Lower lobe of right lung (tissue), 2 donors: ENCODE measurements around the gene PVALB. TPM values are rescaled to one million over a fixed set of nuclear protein-coding genes. Genes with fewer than 3 reads are reported as not detected.

ENCODE experiments used
- ATAC-seq, 2 donors: fragments of 200-7000 bp; cut with Tn5 transposase; one replicate each; pipeline ENCODE4 v1.9.1; 2020 to 2022; ENCODE audit warnings: mild to moderate bottlenecking in 2 of 2, moderate library complexity in 2 of 2
- DNase-seq: peaks from one replicate; pipeline ENCODE4 v3.0.0-alpha.2; 2020
- H3K27ac ChIP-seq: fragments of 200-600 bp; one replicate; pipeline ENCODE4 v1.8.0; 2022
- H3K27me3 ChIP-seq: fragments of 200-600 bp; one replicate; pipeline ENCODE4 v1.8.0; 2022; ENCODE audit warnings: low read depth
- H3K36me3 ChIP-seq: fragments of 200-600 bp; one replicate; pipeline ENCODE4 v1.8.0; 2022; ENCODE audit warnings: mild to moderate bottlenecking
- H3K4me1 ChIP-seq: fragments of 200-600 bp; one replicate; pipeline ENCODE4 v1.8.0; 2022
- H3K4me3 ChIP-seq: fragments of 200-600 bp; one replicate; pipeline ENCODE4 v1.8.0; 2022; ENCODE audit warnings: mild to moderate bottlenecking
- H3K9me3 ChIP-seq: fragments of 200-600 bp; one replicate; pipeline ENCODE4 v1.8.0; 2022
- intact Hi-C: fragments of 100-400 bp; cut with DNase I; formaldehyde crosslinking; loops from one replicate; pipeline ENCODE4 v1.11.0; 2022
- total RNA-seq: library from RNA; stranded (reverse); fragmentation: NEBNext Ultra II Directional; extraction: Animal tissue kit (Norgen Biotek cat#: 25700); gene quantifications from one replicate; pipeline ENCODE4 v1.2.1, GENCODE V29; 2021
- TF ChIP-seq, protein P1 (sequence below): fragments of 200-600 bp; IDR thresholded peaks from one replicate; pipeline ENCODE4 v1.8.0; 2022; ENCODE audit warnings: antibody characterized with exemption, mild to moderate bottlenecking
- donor health status: DM: no; HTN: yes; CAD: no; lungs with severe emphysema.

The PVALB gene
- total RNA-seq, 1 donor from 2014 or later, result 4.5 TPM

DNA sequence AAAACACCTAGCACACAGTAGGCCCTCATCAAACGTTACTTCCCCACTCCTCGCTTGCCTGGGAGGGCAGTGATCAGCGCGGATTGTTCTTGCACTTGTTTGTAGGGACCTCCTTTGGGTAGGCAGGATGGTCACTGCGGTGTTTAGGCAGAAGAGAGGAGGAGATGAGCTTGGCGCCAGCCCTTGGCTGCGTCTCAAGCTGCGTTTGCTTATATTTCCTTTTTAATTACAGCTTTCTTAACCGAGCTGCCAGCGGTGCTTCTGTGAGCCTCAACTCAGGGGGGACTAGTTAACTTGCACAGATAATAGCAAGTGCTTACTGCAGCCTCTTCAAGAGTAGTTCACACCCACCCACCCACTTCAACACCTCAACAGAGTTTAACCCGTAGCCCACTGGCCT lies 56.0 kb downstream of the PVALB start:
- intact Hi-C loops, result no loop called here
- no peak overlapping the region for H3K27ac ChIP-seq
- peaks cover 9% of the 10 kb centered on the region for H3K36me3 ChIP-seq
- ATAC-seq (no peak), DNase-seq (no peak)
- TF ChIP-seq, protein P1, sequence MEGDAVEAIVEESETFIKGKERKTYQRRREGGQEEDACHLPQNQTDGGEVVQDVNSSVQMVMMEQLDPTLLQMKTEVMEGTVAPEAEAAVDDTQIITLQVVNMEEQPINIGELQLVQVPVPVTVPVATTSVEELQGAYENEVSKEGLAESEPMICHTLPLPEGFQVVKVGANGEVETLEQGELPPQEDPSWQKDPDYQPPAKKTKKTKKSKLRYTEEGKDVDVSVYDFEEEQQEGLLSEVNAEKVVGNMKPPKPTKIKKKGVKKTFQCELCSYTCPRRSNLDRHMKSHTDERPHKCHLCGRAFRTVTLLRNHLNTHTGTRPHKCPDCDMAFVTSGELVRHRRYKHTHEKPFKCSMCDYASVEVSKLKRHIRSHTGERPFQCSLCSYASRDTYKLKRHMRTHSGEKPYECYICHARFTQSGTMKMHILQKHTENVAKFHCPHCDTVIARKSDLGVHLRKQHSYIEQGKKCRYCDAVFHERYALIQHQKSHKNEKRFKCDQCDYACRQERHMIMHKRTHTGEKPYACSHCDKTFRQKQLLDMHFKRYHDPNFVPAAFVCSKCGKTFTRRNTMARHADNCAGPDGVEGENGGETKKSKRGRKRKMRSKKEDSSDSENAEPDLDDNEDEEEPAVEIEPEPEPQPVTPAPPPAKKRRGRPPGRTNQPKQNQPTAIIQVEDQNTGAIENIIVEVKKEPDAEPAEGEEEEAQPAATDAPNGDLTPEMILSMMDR, result no peak
- H3K9me3 ChIP-seq, result no peaks in the 10 kb centered on the region
- H3K27me3 ChIP-seq, result peaks cover 8% of the 10 kb centered on the region
- peaks cover 4% of the 10 kb centered on the region for H3K4me1 ChIP-seq
- no peak overlapping the region for H3K4me3 ChIP-seq

GRCh38 chr22:36759481-36760159 lies 57.2 kb downstream of the PVALB start:
- ATAC-seq, result no peak
- Histone ChIP-seq H3K4me1 (peaks cover 4% of the 10 kb centered on the region), H3K9me3 (no peaks in the 10 kb centered on the region), H3K27me3 (peaks cover 20% of the 10 kb centered on the region), H3K27ac (no peak overlapping the region), H3K36me3 (peaks cover 9% of the 10 kb centered on the region), H3K4me3 (no peak overlapping the region)
- DNase-seq, result no peak
- intact Hi-C loops, result no loop called here
- TF ChIP-seq, protein P1, result no peak

- Histone ChIP-seq H3K9me3 (no peaks in the 10 kb centered on the region), H3K4me3 (no peak overlapping the region), H3K27ac (no peak overlapping the region), H3K36me3 (peaks cover 9% of the 10 kb centered on the region), H3K4me1 (peaks cover 4% of the 10 kb centered on the region), H3K27me3 (peaks cover 25% of the 10 kb centered on the region)
- DNase-seq, result peak; percentile 26
- intact Hi-C loops, result no loop called here
- TF ChIP-seq, protein P1, result no peak
- ATAC-seq, result no peak
Measured at GRCh38 chr22:36758792-36759271, 58.0 kb downstream of the PVALB start.

DNA sequence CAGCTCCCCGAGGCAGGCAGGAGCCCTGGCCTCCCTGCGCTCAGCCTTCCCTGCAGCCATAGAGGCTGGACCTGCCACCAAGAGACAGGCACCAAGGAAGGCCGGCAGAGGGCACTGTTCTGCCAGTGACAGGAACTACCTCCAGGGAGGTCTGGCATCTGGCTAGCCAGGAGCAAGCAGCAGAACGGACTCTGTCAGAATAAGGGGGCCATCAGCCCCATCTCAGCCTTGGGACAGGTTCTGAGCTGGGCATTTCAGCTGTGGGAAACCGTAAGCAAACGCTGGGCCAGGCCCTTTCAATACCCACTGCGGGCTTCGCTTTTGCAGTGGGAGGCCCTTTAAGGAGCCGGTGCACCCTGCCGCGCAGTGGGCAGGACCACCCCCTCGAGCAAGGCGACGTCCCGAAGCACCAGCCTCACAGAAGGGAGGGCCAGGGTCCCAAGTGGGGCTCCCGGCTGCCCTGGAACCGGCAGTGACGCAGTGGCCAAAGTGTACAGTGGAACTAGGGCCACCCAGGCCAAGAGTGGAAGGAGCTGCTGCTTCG lies 59.1 kb downstream of the PVALB start:
- H3K4me1 ChIP-seq, result peaks cover under 1% of the 10 kb centered on the region
- no peaks in the 10 kb centered on the region for H3K36me3 ChIP-seq
- ATAC-seq (peak; percentile 82 to 83), DNase-seq (peak; percentile 85)
- TF ChIP-seq, protein P1, result peak; percentile 86
- H3K27me3 ChIP-seq, result peaks cover 35% of the 10 kb centered on the region
- H3K4me3 ChIP-seq, result no peak overlapping the region
- H3K9me3 ChIP-seq, result no peaks in the 10 kb centered on the region
- intact Hi-C loops, result no loop called here
- no peak overlapping the region for H3K27ac ChIP-seq

- TF ChIP-seq, protein P1, result no peak
- intact Hi-C loops, result no loop called here
- ATAC-seq (peak in 1 of 2 donors; percentile 4), DNase-seq (peak; percentile 16)
- Histone ChIP-seq H3K4me1 (no peaks in the 10 kb centered on the region), H3K9me3 (no peaks in the 10 kb centered on the region), H3K36me3 (no peaks in the 10 kb centered on the region), H3K27ac (no peak overlapping the region), H3K27me3 (peaks cover 40% of the 10 kb centered on the region), H3K4me3 (no peak overlapping the region)
Measured at GRCh38 chr22:36756746-36757655, 59.8 kb downstream of the PVALB start.
